ENCODE data around the gene ADCY9.

Gene ADCY9

GRCh38 chr16:4105848-4106247, 10.4 kb downstream of the ADCY9 start:
- DNase-seq (ENCODE audit: low read depth in 2 of 2), result no peak
- TF ChIP-seq CTCF (IDR thresholded peaks at IDR 0.05; ENCODE audit: low read depth, low read length), result no peak
- H3K4me3 ChIP-seq (replicated peaks in 1 of 2; ENCODE audit: low read depth in 2 of 2, low read length in 2 of 2), result no peak overlapping the region

GRCh38 chr16:4103745-4104144, 12.5 kb downstream of the ADCY9 start:
- no peak overlapping the region for H3K4me3 ChIP-seq (replicated peaks in 1 of 2; ENCODE audit: low read depth in 2 of 2, low read length in 2 of 2)
- DNase-seq (ENCODE audit: low read depth in 2 of 2), result no peak
- no peak for TF ChIP-seq CTCF (IDR thresholded peaks at IDR 0.05; ENCODE audit: low read depth, low read length)

GRCh38 chr16:4101421-4102219, 14.6 kb downstream of the ADCY9 start:
- TF ChIP-seq CTCF (IDR thresholded peaks at IDR 0.05; ENCODE audit: low read depth, low read length), result no peak
- peak overlapping the region in 1 of 2 donors; percentile 27 for H3K4me3 ChIP-seq (replicated peaks in 1 of 2; ENCODE audit: low read depth in 2 of 2, low read length in 2 of 2)
- peak; percentile 56 to 71 for DNase-seq (ENCODE audit: low read depth in 2 of 2)

- peak in 1 of 2 donors; percentile 56 for DNase-seq (ENCODE audit: low read depth in 2 of 2)
- TF ChIP-seq CTCF (IDR thresholded peaks at IDR 0.05; ENCODE audit: low read depth, low read length), result no peak
- H3K4me3 ChIP-seq (replicated peaks in 1 of 2; ENCODE audit: low read depth in 2 of 2, low read length in 2 of 2), result no peak overlapping the region
Observed at GRCh38 chr16:4098501-4098900, 17.7 kb downstream of the ADCY9 start.

- TF ChIP-seq CTCF (IDR thresholded peaks at IDR 0.05; ENCODE audit: low read depth, low read length), result no peak
- peak in 1 of 2 donors; percentile 76 for DNase-seq (ENCODE audit: low read depth in 2 of 2)
- H3K4me3 ChIP-seq (replicated peaks in 1 of 2; ENCODE audit: low read depth in 2 of 2, low read length in 2 of 2), result no peak overlapping the region
Observed at GRCh38 chr16:4097826-4098240, 18.4 kb downstream of the ADCY9 start.

GRCh38 chr16:4096509-4096908, 19.7 kb downstream of the ADCY9 start:
- no peak for DNase-seq (ENCODE audit: low read depth in 2 of 2)
- H3K4me3 ChIP-seq (replicated peaks in 1 of 2; ENCODE audit: low read depth in 2 of 2, low read length in 2 of 2), result no peak overlapping the region
- no peak for TF ChIP-seq CTCF (IDR thresholded peaks at IDR 0.05; ENCODE audit: low read depth, low read length)
